ENCODE results near the gene DGKI. TPM values are rescaled to one million over a fixed set of nuclear protein-coding genes. Genes with fewer than 3 reads are reported as not detected.

DGKI gene
- total RNA-seq, 1 donor from 2014 or later = 3.1 TPM

- no peak for DNase-seq (ENCODE audit: extremely low spot score, unreplicated experiment)
Measured at GRCh38 chr7:137475966-137476365, 370.8 kb downstream of the DGKI start.

GRCh38 chr7:137474540-137475026 is 372.2 kb downstream of the DGKI start:
- no peak for TF ChIP-seq CTCF (IDR thresholded peaks at IDR 0.05)
- H3K27me3 Mint-ChIP-seq (ENCODE audit: unreplicated experiment) = no peaks in the 10 kb centered on the region
- DNase-seq (ENCODE audit: extremely low spot score, unreplicated experiment) = no peak
- H3K36me3 Mint-ChIP-seq (ENCODE audit: unreplicated experiment) = no peaks in the 10 kb centered on the region
- no peak overlapping the region for H3K27ac Mint-ChIP-seq (ENCODE audit: unreplicated experiment)
- no peak overlapping the region for H3K4me3 Mint-ChIP-seq (ENCODE audit: unreplicated experiment)
- no peaks in the 10 kb centered on the region for H3K9me3 Mint-ChIP-seq (ENCODE audit: unreplicated experiment)
- H3K4me1 Mint-ChIP-seq (ENCODE audit: unreplicated experiment) = peaks cover 2% of the 10 kb centered on the region

More at GRCh38 chr7:137475966-137476365, 370.8 kb downstream of the DGKI start:
- Mint-ChIP-seq H3K4me1 (ENCODE audit: unreplicated experiment) (peaks cover 5% of the 10 kb centered on the region), H3K36me3 (ENCODE audit: unreplicated experiment) (no peaks in the 10 kb centered on the region), H3K9me3 (ENCODE audit: unreplicated experiment) (no peaks in the 10 kb centered on the region), H3K27me3 (ENCODE audit: unreplicated experiment) (no peaks in the 10 kb centered on the region), H3K4me3 (ENCODE audit: unreplicated experiment) (no peak overlapping the region), H3K27ac (ENCODE audit: unreplicated experiment) (no peak overlapping the region)
- no peak for TF ChIP-seq CTCF (IDR thresholded peaks at IDR 0.05)

- Mint-ChIP-seq H3K9me3 (ENCODE audit: unreplicated experiment) (no peaks in the 10 kb centered on the region), H3K27ac (ENCODE audit: unreplicated experiment) (no peak overlapping the region), H3K4me3 (ENCODE audit: unreplicated experiment) (no peak overlapping the region), H3K4me1 (ENCODE audit: unreplicated experiment) (no peaks in the 10 kb centered on the region), H3K27me3 (ENCODE audit: unreplicated experiment) (no peaks in the 10 kb centered on the region), H3K36me3 (ENCODE audit: unreplicated experiment) (no peaks in the 10 kb centered on the region)
- TF ChIP-seq CTCF (IDR thresholded peaks at IDR 0.05) = no peak
- no peak for DNase-seq (ENCODE audit: extremely low spot score, unreplicated experiment)
Measured at GRCh38 chr7:137471128-137471527, 375.6 kb downstream of the DGKI start.

GRCh38 chr7:137469858-137470257 is 376.9 kb downstream of the DGKI start:
- H3K4me3 Mint-ChIP-seq (ENCODE audit: unreplicated experiment) = no peak overlapping the region
- DNase-seq (ENCODE audit: extremely low spot score, unreplicated experiment) = no peak
- H3K36me3 Mint-ChIP-seq (ENCODE audit: unreplicated experiment) = no peaks in the 10 kb centered on the region
- H3K9me3 Mint-ChIP-seq (ENCODE audit: unreplicated experiment) = no peaks in the 10 kb centered on the region
- H3K27me3 Mint-ChIP-seq (ENCODE audit: unreplicated experiment) = no peaks in the 10 kb centered on the region
- TF ChIP-seq CTCF (IDR thresholded peaks at IDR 0.05) = no peak
- no peaks in the 10 kb centered on the region for H3K4me1 Mint-ChIP-seq (ENCODE audit: unreplicated experiment)
- H3K27ac Mint-ChIP-seq (ENCODE audit: unreplicated experiment) = no peak overlapping the region

GRCh38 chr7:137469191-137469811 is 377.5 kb downstream of the DGKI start:
- Mint-ChIP-seq H3K4me1 (ENCODE audit: unreplicated experiment) (no peaks in the 10 kb centered on the region), H3K27ac (ENCODE audit: unreplicated experiment) (no peak overlapping the region), H3K4me3 (ENCODE audit: unreplicated experiment) (no peak overlapping the region), H3K36me3 (ENCODE audit: unreplicated experiment) (no peaks in the 10 kb centered on the region), H3K27me3 (ENCODE audit: unreplicated experiment) (no peaks in the 10 kb centered on the region), H3K9me3 (ENCODE audit: unreplicated experiment) (no peaks in the 10 kb centered on the region)
- DNase-seq (ENCODE audit: extremely low spot score, unreplicated experiment) = no peak
- TF ChIP-seq CTCF (IDR thresholded peaks at IDR 0.05) = no peak

All from osteocyte (in vitro differentiated cells).